GM21447 (cell line): ENCODE data around the gene EFCAB14.
"Not testable (repeated sequence)": the region's sequence is repeated elsewhere in the genome, so short reads cannot be mapped to it uniquely, and the experiment has no call there.

Experiments used
- ATAC-seq: cut with Tn5 transposase; IDR thresholded peaks from one replicate; pipeline ENCODE4 v1.9.1; 2021; ENCODE audit not compliant: unreplicated experiment

Gene EFCAB14

GRCh38 chr1:46723901-46724300, 5.0 kb upstream of the EFCAB14 start:
- no peak for ATAC-seq

GRCh38 chr1:46721686-46722205, 2.8 kb upstream of the EFCAB14 start:
- ATAC-seq, result no peak

GRCh38 chr1:46721204-46721603, 2.3 kb upstream of the EFCAB14 start:
- ATAC-seq, result no peak

- ATAC-seq, result not testable (repeated sequence)
Measured at GRCh38 chr1:46720319-46720718, 1.4 kb upstream of the EFCAB14 start.

GRCh38 chr1:46719689-46720088, 775 bp upstream of the EFCAB14 start:
- ATAC-seq, result no peak

GRCh38 chr1:46718340-46718726, 581 bp downstream of the EFCAB14 start:
- ATAC-seq, result peak; percentile 22

- ATAC-seq, result no peak
Measured at GRCh38 chr1:46717654-46718053, 1.3 kb downstream of the EFCAB14 start.

- no peak for ATAC-seq
Measured at GRCh38 chr1:46714976-46715375, 3.9 kb downstream of the EFCAB14 start.

GRCh38 chr1:46708121-46708520, 10.8 kb downstream of the EFCAB14 start:
- ATAC-seq, result no peak

- ATAC-seq, result no peak
Measured at GRCh38 chr1:46705408-46705807, 13.5 kb downstream of the EFCAB14 start.

GRCh38 chr1:46703927-46704641, 14.8 kb downstream of the EFCAB14 start:
- no peak for ATAC-seq

- no peak for ATAC-seq
Measured at GRCh38 chr1:46699666-46700065, 19.2 kb downstream of the EFCAB14 start.

- no peak for ATAC-seq
Measured at GRCh38 chr1:46697053-46697452, 21.9 kb downstream of the EFCAB14 start.

- ATAC-seq, result not testable (repeated sequence)
Measured at GRCh38 chr1:46694676-46695075, 24.2 kb downstream of the EFCAB14 start.

- no peak for ATAC-seq
Measured at GRCh38 chr1:46692811-46693770, 25.8 kb downstream of the EFCAB14 start.

GRCh38 chr1:46691997-46692790, 26.7 kb downstream of the EFCAB14 start:
- no peak for ATAC-seq

GRCh38 chr1:46690931-46691421, 27.9 kb downstream of the EFCAB14 start:
- ATAC-seq, result no peak

GRCh38 chr1:46689897-46690296, 29.0 kb downstream of the EFCAB14 start:
- no peak for ATAC-seq

GRCh38 chr1:46689356-46689755, 29.6 kb downstream of the EFCAB14 start:
- no peak for ATAC-seq

GRCh38 chr1:46687921-46688509, 30.9 kb downstream of the EFCAB14 start:
- no peak for ATAC-seq
